ENCODE measurements around the gene ZNF195.
"Not testable (repeated sequence)": the region's sequence is repeated elsewhere in the genome, so short reads cannot be mapped to it uniquely, and the experiment has no call there.

Gene ZNF195

DNA sequence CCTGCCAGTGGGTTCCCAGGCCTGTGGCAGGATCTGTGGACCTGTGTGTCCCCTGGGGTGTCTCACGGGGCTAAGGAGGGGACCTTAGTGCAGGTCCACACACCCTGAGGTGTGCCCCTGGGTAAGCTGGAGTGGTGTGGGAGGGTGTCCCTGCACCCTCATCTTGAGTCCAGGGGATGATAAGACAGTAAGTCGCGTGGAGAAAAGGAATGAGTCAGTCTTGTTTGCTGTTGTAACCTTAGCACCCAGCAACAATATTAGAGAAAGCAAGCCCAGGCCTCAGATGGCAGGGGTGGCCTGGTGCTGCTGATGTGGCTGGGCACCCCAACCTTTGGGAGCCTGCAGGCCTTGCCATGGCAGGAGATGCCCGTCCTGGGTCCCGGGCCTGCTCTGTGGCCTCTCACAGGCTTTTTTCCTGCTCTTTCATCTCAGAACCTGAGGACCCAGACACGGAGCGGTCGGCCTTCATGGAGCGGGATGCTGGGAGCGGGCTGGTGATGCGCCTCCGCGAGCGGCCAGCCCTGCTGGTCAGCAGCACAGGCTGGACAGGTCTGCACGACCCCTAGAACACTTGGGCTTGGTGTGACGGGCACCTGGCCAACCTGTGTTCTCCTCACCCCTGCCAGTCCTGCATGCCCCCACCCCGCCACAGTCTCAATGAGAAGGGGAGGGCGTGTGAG is 23.4 kb upstream of the ZNF195 start:
- not testable (repeated sequence) for DNase-seq (ENCODE audit: low spot score)

DNA sequence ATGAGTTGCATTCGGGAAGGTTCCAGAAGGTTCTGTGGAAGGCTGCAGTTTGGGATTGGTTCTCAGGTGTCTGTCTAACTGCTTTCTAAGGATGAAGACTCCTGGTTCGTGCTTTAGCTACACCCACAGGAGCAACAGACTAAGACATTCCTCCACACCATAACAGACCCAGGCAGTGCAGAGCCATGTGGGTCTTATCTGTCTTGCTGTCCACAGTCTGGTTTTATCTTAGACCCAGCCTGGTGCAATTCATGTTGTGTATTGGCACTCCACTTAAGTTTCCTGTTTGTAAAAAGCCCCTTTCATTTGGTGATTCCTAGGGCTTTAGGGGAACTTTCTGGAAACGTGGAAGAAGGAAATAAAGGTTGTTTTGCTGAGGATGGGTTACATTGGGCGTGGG is 22.1 kb upstream of the ZNF195 start:
- DNase-seq (ENCODE audit: low spot score) = not testable (repeated sequence)

DNA sequence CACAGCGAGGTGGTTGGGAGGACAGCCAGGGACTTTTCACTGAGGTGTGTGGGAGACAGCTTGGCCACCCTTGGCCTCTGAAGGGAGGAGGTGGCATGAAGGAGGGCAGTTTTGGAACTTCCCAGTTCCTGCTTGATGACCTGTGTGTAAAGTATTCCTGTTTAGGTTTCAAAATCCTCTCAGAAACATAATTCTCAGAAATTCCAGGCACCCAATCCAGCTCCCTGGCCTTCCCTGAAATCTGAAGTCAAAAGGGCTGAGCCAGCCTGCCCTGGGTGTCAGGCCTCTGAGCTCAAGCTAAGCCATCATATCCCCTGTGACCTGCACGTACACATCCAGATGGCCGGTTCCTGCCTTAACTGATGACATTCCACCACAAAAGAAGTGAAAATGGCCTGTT is 19.6 kb upstream of the ZNF195 start:
- DNase-seq (ENCODE audit: low spot score) = not testable (repeated sequence)

DNA sequence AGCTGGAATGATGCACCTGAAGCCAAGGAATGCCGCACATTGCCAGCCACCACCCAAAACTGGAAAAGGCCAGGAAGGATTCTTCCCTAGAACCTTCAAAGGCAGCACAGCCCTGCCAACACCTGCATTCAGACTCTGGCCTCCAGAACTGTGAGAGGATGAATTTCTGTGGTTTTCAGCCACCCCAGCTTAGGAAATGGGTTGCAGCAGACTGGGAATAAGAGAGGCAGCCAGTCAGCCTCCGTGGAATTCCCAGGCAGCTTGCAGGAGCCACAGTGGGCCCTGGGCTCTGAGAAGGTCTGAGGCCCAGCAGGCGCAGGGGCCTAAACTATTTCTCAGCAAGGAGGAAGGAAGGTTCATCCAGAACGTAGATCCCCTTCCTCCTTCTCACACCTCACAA is 19.2 kb upstream of the ZNF195 start:
- not testable (repeated sequence) for DNase-seq (ENCODE audit: low spot score)

DNA sequence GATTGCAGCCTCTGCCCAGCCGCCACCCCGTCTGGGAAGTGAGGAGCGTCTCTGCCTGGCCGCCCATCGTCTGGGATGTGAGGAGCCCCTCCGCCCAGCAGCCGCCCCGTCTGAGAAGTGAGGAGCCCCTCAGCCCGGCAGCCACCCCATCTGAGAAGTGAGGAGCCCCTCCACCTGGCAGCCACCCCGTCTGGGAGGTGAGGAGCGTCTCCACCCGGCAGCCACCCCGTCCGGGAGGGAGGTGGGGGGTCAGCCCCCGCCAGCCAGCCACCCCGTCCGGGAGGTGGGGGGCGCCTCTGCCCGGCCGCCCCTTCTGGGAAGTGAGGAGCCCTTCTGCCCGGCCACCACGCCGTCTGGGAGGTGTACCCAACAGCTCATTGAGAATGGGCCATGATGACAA is 18.3 kb upstream of the ZNF195 start:
- DNase-seq (ENCODE audit: low spot score) = not testable (repeated sequence)

DNA sequence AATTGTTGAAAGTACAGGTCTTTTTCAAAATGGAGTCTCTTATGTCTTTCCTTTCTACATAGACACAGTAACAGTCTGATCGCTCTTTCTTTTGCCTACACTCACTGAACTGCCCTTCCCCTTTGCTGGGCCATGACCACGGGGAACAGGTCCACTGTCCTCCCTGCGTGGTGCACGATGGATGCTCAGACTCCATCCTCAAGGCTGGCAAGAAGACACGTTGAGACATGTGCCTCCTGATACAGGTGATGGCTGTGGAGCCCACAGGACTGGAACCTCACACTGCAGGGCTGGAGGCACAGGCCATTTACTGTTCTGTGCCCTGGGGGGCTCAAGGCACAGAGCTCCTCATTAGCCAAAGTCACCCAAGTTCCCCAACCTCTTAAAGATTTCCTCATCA is 16.5 kb upstream of the ZNF195 start:
- DNase-seq (ENCODE audit: low spot score) = not testable (repeated sequence)

DNA sequence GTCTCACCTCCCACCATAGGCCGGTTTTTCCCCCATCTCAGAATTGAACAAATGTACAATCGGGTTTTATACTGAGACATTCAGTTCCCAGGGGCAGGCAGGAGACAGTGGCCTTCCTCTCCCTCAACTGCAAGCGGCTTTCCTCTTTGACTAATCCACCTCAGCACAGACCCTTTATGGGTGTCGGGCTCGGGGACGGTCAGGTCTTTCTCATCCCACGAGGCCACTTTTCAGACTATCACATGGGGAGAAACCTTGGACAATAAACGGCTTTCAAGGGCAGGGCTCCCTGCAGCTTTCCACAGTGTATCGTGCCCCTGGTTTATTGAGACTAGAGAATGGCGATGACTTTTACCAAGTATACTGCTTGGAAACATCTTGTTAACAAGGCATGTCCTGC is 16.0 kb upstream of the ZNF195 start:
- DNase-seq (ENCODE audit: low spot score) = not testable (repeated sequence)

DNA sequence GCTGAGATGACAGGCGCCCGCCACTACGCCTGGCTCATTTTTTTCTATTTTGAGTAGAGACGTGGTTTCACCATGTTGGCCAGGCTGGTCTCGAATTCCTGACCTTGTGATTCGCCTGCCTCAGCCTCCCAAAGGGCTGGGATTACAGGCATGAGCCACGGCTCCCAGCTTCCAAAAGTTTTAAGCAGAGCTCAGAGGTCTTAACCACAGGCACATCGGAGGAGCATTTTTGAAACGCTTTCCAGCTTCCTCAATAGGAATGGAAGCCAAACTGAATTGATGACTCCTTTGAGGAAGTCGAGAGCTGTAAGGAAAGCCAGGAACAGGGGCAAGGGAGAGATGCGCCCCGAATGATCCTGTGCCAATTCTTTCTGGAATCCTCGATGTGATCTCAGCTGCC is 14.5 kb upstream of the ZNF195 start:
- not testable (repeated sequence) for DNase-seq (ENCODE audit: low spot score)

DNA sequence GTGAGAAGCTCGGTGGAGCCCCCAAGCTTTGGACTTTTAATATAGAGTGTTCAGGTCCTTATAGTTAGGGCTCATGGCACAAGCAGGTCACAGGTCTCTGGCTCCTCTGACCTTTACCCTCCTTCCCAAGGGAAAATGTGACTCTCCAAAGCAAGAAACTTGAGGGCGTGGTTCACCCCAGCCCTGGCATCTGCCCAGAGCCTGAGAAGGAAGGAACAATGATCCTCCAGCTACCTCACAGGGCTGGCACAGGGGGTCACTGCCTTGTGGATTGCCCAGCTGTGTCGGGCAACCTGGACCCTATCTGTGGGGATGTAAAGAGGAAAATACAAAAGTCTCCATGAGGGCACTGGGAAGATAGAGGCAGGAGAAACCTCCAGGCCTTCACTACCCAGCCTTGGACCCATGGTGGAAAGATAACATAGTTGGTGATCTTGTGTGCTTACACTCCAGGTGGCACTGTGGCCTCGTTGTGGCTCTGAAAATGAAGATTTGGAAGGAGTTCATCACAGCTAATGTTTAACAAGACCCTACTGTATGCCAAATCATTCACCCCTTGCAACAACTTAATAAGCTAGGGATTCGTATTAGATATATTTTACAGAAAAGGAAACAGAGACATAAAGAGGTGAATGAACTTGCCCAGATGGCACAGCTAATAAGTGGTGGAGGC is 3.8 kb upstream of the ZNF195 start:
- DNase-seq (ENCODE audit: low spot score) = no peak

DNA sequence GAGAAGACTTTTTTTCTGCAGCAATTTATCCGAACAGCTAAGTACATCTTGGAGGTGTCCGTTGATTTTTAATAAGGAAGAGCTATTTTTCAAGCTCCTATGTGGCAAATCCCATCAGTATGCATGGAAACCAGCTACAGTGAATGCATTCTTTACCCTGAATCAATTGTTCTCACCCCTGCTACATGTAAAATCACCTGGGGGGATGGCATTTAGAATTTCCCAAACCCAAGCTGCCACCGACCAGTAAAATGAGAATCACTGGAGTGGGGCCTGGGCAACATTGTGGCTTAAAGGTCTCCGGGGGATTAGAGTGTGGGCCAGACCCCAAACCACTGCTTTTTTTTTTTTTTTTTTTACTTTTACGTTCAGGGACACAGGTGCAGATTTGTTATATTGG is 2.8 kb upstream of the ZNF195 start:
- DNase-seq (ENCODE audit: low spot score) = no peak

DNA sequence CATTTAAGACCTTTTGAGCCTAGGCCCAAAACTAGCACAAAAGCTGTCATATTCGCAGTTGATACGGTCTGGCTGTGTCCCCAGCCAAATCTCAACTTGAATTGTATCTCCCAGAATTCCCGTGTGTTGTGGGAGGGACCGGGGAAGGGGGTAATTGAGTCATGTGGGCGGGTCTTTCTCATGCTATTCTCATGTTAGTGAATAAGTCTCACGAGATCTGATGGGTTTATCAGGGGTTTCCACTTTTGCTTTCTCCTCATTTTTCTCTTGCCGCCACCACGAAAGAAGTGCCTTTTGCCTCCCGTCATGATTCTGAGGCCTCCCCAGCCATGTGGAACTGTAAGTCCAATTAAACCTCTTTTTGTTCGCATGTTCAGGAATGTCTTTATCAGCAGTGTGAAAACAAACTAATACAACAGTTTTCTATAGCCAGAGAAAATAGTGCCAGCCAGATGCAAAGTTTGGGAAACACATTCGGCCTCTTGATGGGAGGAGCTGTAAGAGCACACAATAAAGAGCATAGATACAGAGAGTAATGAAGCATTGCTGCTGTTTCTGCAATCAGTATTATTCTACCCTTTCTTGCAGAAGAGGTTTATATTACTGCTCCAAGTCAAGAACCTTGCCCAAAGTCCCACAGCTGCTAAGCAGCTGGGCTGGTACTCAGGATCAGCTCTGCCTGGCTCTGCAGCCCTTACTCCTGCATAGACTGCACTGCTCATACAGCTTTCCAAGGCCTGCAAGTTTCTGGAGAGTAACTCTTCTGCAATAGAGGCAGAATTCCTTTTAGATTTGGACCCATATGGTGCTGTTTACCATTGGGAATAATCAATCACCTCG is 2.0 kb upstream of the ZNF195 start:
- no peak for DNase-seq (ENCODE audit: low spot score)

DNA sequence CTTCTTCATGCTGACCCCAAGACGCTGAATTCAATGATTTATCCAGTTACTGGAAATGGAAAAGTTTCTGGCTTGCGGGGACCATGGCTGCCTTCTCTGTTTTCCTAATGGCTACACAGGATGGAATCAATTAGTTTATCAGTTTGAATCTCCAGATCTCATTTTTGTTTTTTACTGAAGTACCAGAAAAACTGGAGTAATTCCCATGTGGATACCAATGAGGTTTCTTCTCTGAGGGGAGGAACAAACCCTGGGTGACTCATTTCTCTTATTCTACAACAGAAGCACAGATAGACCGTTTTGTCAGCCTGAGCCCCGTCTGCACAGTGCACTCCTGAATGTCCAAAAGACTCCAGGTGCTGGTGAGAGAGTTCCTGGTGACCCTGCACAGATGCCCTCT is 3.4 kb downstream of the ZNF195 start:
- no peak for DNase-seq (ENCODE audit: low spot score)

DNA sequence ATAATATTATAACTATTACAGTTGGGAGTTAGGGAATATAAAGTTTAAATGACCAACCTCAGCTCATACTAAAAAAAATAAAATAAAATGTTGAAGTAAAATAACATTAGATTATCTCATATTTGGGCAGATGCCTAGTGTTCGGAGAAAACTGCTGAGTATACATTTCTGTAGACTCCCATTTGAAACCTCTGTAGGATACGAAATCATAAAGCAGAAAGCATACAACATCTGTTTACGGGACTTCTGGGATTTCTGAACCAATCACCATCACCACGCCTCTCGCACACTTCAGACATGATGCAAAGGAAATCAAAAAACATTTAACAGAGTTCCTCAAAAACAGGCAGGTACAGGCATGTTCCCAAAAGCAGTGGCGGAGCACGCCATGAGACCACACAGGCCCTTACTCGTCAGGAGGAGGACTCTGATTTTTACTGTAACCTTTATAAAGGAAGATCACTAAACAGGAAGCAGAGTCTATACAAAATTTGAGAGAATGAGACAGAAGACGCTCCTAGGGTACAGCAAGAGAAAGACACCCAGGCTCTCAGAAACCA is 8.6 kb downstream of the ZNF195 start:
- no peak for DNase-seq (ENCODE audit: low spot score)

DNA sequence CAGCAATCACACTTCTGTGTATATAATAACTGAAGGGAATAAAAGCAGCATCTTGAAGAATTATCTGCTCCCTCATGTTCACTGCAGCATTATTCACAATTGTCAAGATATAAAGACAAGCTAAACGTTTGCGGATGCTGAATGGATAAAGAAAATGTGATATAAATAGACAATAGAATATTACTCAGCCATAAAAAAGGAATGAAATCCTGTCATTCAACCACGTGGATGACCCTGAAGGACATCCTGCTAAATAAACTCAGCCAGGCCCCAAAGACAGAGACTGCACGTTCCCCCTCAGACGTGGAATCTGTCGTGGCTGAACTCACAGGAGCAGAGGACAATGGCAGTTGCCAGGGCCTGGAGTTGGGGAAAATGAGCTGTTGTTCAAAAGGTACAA is 9.6 kb downstream of the ZNF195 start:
- DNase-seq (ENCODE audit: low spot score) = no peak

DNA sequence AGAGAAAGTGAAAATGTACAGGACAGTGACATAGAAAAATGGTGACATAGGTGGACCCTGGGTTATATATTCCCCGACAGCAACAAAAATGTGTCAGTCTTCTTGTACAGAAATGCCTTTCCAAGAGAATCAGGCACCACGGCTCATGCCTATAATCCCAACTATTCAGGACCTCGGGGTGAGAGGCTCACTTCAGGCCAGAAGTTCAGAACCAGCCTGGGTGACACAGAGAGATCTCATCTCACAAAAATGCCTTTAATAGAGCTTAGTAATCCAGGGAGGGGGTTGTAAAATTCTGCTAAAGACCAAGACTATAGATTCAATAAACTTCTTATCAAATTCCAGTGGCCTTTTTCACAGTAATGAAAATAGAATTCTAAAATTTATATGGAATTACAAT is 10.7 kb downstream of the ZNF195 start:
- DNase-seq (ENCODE audit: low spot score) = no peak

DNA sequence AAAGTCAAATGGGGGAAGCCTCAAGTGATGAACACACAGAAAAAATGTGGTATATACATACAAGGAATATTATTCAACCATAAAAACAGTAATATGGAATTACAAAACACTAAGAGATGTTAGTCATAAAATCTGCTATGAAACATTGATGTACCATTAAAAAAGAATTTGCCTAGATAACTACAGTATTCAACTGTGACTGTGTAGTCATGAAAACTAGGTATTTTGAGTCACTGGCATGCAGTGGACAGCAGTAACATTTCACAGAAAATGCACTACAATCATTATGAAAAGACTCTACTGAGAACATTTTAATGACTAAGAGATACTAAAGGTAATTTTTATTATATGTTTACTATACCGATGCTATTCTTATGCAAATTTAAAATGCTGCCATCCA is 11.7 kb downstream of the ZNF195 start:
- DNase-seq (ENCODE audit: low spot score) = no peak

DNA sequence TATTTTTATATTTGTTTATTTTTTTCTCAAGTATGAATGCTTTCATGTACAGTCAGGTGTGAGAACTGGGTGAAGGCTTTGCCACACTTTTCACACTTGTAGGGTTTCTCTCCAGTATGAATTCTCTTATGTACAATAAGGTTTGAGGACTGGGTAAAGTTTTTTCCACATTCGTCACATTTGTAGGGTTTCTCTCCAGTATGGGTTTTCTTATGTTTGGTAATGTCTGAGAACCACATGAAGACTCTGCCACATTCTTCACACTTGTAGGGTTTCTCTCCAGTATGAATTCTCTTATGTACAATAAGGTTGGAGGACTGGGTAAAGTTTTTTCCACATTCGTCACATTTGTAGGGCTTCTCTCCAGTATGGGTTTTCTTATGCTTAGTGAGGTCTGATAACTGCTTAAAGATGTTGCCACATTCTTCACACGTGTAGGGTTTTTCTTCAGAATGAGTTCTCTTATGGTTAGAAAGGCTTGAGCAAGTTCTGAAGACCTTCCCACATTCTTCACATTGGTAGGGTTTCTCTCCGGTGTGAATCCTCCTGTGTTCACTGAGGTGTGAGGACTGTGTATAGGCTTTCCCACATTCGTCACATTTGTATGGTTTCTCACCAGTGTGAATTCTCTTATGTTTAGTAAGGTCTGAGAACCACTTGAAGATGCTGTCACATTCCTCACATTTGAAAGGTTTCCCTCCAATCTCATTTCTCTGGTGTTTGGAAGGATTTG is 19.7 kb downstream of the ZNF195 start:
- no peak for DNase-seq (ENCODE audit: low spot score)

DNA sequence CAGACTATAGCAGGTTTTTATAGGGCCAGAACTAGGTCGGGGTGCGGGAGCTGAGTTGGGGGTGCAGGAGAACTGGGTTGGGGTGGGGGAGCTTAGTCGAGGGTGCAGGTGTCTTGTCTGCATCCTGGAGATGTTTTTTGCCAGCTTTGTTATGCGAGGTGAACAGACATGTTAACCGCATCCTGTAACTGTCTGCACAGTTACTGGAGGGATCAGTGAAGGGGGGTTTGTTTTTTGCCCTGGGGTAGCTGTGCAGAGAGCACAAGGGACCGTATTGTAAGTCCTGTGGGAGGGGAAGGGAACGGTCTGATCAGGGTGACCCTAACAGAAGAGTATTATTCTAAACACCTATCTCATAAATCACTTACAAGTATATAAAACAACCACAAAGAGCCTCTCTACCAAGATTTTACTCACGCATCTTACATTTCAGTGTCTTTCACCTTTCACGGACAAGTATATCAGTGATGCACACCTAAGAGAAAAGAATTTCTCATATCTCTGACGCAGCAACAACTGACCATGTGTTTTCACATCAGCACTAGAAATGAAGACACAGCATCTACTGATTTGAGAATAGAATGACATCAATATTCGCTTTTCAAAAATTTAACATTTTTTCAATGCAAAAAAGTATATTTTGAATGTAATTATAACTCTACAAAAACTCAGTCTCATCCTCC is 20.8 kb downstream of the ZNF195 start:
- no peak for DNase-seq (ENCODE audit: low spot score)

DNA sequence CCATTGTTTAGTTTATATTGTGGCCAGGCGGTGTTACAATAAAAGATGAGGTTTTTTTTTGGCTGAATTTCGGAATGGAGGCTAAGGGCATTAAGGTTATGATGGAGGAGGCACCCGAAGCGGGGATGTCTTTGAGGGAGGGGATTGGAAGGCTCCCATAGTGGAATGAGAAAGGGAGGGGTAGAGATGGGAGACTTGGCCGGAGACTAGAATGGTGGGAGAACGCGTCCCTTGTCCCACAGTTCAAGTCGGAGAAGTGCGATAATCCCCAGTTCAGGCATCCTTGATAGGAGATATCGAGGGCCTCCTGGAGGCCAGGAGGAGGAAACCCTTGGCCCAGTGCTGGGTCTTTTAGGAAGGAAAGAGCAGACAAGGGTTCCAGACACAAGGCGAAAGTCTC is 21.6 kb downstream of the ZNF195 start:
- DNase-seq (ENCODE audit: low spot score) = no peak

DNA sequence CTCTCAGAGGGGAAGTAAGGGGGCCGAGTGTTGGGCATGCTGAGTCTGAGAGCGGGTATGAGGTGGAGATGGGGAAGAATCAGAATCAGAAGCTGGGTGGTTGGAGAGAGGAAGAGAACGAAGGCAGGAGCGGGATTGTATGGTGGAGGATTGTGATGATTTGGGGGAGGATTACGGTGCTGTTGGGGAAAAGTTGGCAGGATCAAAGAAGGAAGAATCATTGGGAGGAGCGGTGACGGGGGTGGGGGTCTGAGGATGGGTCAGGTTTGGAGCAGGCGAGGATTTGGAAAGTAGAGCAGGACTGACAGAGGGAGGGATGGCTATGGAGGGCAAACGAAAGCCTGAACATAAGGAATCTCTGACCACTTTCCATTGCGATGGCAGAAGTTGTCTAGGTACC is 22.1 kb downstream of the ZNF195 start:
- no peak for DNase-seq (ENCODE audit: low spot score)

DNA sequence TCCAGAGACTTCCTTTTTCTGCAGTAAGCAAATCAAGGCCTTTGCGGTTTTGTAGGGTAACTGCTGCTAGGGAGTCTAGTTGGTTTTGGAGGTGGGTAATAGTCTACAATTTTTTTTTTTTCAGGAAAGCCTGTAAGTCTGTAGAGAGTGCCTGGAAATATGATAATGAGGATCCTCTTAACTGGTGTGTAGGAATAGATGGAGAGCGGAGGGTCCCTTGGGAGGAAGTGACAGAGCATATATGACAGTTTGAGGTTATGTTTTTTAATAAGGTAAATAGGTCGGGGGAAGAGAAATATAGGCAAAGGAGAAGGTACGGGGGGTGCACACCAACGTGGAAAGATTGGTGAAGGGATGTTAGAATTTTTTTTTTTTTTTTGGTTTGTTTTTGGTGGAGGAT is 25.9 kb downstream of the ZNF195 start:
- DNase-seq (ENCODE audit: low spot score) = no peak
